ENCODE data around the gene ULK4. TPM values are rescaled to one million over a fixed set of nuclear protein-coding genes. Genes with fewer than 3 reads are reported as not detected.

ULK4 gene
- total RNA-seq, 4 donors from 2014 or later = 15.8 to 20.6 (median 16.3) TPM

DNA sequence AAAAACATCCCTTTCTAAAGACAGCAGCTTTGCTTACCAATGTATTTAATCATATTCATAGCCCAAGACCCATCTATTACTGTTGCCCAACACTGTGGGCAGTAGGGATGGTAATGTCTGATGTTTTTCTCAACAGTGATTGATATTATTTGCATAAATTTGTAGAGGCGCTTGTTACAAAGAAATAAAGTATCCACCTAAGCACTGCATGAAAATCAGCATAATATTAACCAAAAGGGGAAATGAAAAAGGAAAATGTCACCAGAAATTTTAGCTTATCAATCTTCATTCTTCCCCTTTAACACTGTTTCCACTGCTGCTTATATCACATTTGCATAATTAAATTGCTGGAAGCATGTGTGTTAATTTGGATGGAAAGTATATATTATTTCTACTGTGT lies 622.1 kb downstream of the ULK4 start:
- DNase-seq (ENCODE audit: low spot score) (no peak), ATAC-seq (ENCODE audit: low FRiP score) (no peak)
- TF ChIP-seq, protein P1, sequence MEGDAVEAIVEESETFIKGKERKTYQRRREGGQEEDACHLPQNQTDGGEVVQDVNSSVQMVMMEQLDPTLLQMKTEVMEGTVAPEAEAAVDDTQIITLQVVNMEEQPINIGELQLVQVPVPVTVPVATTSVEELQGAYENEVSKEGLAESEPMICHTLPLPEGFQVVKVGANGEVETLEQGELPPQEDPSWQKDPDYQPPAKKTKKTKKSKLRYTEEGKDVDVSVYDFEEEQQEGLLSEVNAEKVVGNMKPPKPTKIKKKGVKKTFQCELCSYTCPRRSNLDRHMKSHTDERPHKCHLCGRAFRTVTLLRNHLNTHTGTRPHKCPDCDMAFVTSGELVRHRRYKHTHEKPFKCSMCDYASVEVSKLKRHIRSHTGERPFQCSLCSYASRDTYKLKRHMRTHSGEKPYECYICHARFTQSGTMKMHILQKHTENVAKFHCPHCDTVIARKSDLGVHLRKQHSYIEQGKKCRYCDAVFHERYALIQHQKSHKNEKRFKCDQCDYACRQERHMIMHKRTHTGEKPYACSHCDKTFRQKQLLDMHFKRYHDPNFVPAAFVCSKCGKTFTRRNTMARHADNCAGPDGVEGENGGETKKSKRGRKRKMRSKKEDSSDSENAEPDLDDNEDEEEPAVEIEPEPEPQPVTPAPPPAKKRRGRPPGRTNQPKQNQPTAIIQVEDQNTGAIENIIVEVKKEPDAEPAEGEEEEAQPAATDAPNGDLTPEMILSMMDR (IDR thresholded peaks at IDR 0.05) = no peak

DNA sequence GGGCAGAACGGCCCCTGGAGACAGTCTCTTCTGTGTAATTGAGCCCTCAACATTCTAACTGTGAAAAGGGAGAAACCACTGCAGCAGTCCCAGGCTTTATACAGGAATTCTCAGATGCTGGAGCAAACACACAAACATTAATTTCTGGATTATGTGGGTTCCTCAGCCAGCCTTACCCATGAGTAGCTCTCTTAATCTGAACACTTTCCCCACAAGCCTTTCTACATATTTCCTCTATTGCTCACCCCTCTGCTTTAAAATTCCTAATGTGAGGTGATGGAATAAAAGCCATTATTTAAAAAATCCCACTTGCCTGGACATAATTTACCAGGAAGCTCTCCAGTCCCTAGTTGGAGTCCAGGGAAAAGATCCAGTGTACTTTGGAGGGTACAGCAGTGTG lies 623.6 kb downstream of the ULK4 start:
- TF ChIP-seq, protein P1 (IDR thresholded peaks at IDR 0.05) = no peak
- ATAC-seq (ENCODE audit: low FRiP score) = no peak
- DNase-seq (ENCODE audit: low spot score) = no peak

DNA sequence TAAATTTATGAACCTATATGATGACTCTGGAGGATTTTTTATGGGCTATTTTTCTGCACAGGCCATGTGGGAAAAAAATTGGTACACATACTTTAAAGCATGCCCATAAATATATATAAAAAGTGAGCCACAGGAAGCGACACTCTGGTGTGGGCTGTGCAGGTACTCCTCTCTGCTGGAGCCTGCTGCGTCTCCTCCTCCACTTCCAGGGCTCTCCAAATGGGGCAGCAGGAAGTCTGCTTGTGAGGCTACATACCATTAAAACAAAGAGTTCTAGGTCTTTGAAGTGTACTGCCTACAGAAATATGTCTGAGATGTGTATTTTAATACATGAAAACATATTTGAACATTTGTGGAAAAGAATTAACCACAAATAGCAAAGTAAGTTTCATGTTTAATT lies 627.5 kb downstream of the ULK4 start:
- no peak for ATAC-seq (ENCODE audit: low FRiP score)
- TF ChIP-seq, protein P1 (IDR thresholded peaks at IDR 0.05) = no peak
- no peak for DNase-seq (ENCODE audit: low spot score)

DNA sequence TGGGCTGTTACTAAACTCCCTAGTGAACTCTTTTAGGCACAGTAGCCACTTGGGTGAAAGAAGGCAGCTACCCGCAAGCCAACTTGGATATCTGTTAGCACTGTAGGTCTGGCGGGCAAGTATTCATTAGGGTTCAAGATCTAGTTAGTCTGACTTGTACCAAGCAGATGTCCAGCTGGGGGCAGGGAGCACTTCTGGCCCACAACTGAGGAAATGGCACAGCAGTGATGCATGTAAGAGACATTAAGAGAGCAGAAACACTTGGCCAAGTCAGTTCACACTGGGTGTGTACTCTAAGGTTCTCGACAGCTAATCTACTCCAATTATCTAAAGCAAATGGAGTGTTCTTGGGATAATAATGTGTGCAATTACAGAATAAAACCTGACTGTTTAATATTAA lies 630.9 kb downstream of the ULK4 start:
- DNase-seq (ENCODE audit: low spot score) (no peak), ATAC-seq (ENCODE audit: low FRiP score) (no peak)
- TF ChIP-seq, protein P1 (IDR thresholded peaks at IDR 0.05) = no peak

DNA sequence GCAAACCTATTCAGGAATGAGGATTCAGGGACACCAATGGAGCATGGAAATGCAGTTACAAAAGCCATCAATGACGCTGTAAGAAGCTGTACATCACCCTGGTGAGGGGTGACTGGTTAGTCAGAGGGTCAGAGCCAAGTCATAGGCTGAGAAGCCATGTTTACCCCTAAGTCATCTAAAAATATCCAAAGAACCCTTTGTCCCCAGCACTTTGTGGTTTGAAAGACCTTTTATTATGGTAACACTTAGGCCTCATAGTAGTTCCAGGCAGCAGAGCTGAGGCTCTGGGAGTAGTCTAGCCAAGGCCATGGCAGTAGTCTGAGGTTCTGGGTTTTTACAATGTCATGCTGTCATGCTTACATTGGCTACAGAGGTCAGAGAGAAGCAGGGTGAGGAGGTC lies 631.4 kb downstream of the ULK4 start:
- TF ChIP-seq, protein P1 (IDR thresholded peaks at IDR 0.05) = no peak
- DNase-seq (ENCODE audit: low spot score) = no peak
- ATAC-seq (ENCODE audit: low FRiP score) = no peak

DNA sequence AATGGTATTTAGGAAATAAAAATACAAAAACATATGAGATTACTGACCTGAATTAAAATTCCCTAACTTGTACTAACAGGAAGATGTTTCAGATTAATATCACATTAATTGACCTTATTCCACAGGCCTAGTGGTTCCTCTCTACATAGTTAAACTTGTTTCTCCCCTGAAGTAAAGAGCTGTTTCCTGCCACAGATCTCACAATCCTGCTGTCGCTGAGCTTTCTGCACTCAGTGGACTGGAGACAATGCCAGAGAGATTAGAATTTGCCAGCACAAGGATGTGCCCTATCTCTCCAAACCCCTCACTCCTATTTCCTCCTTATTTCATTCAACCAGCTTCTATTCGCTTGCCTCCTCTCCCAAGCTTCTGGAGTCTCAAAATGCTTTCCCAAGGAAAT lies 632.0 kb downstream of the ULK4 start:
- no peak for DNase-seq (ENCODE audit: low spot score)
- TF ChIP-seq, protein P1 (IDR thresholded peaks at IDR 0.05) = no peak
- no peak for ATAC-seq (ENCODE audit: low FRiP score)

DNA sequence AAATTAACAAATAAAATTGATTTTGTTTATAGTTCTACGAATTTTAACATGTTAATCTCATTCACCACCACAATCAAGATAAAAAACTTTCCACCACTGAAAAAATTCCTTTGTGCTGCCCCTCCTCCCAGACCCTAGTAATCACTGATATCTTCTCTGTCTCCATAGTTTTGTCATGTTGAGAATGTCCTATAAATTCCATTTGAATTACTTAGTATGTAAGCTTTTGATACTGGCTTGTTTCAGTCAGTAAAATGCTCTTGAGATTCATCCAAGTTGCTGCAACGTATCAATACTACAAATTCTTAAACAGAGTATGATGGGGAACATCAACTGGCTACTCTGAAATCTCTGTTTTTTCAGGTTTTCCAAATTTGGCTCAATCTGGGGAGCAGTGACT lies 633.0 kb downstream of the ULK4 start:
- TF ChIP-seq, protein P1 (IDR thresholded peaks at IDR 0.05) = no peak
- no peak for ATAC-seq (ENCODE audit: low FRiP score)

More for the DNA sequence above, 633.0 kb downstream of the ULK4 start:
- DNase-seq (ENCODE audit: low spot score) = no peak

Measured in omental fat pad (tissue), 4 donors.